Epithelial cell of proximal tubule (primary cell): ENCODE data around the gene TRAM1L1. TPM values are rescaled to one million over a fixed set of nuclear protein-coding genes. Genes with fewer than 3 reads are reported as not detected.

Experiments
- DNase-seq: peaks from one replicate; pipeline ENCODE4 v3.0.0-alpha.2; 2011; ENCODE audit warnings: low read depth
- H3K4me3 ChIP-seq: 2 replicates; pipeline ENCODE4 v1.5.1; 2011; ENCODE audit warnings: low read depth, mild to moderate bottlenecking, low read length
- CTCF ChIP-seq: conservative IDR thresholded peaks from 2 replicates; pipeline ENCODE4 v1.5.1; 2012; ENCODE audit warnings: low read depth, mild to moderate bottlenecking, low read length
- total RNA-seq: library from RNA; depleted of rRNA; stranded (reverse); fragments of >200 nt; gene quantifications from 2 replicates; pipeline ENCODE4 v1.2.3, GENCODE V29; 2015

Gene TRAM1L1
- total RNA-seq, 1 donor from 2014 or later = 2.7 TPM

DNA sequence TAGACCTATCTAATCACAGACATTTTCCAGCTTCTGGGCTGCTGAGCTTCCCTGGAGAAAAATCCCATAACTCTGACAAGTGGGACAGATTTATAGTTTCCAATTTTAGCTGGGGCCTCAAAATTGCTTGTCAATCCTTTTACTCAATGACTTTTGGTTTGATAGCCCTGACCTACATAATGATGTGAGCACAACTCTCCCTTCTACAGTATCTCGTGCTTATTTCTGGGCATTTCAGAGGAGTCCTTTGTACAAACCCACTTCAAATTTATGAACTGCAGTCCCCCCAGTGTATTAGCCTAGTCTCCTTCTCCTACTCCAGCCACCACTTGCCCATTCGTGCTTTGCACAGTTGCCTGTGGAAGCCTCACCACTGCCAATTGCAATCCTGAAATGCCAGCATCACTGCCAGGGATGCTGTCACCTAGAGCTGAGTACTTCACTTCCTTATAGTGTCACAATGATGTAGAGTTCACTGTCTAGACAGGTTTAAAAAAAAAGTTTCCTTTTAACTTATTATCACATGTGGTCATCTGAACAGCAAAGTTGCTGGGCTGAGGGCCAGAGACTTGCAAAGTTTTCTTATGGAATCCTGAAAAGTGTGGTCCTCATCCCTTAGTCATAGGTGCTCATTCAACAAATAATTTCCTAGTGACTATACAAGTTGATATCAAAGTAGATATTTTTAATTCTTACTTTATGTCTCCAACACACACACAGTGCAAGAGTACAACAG is 21.2 kb downstream of the TRAM1L1 start:
- H3K4me3 ChIP-seq = no peak overlapping the region
- TF ChIP-seq CTCF = no peak
- no peak for DNase-seq

GRCh38 chr4:117042962-117043361 is 42.4 kb downstream of the TRAM1L1 start:
- TF ChIP-seq CTCF = no peak
- no peak overlapping the region for H3K4me3 ChIP-seq
- no peak for DNase-seq
